Trophoblast cell (in vitro differentiated cells and primary cell): ENCODE results near the gene HACE1.

ENCODE experiments used
- DNase-seq, 2 donors: peaks; one replicate each; pipeline ENCODE4 v3.0.0-alpha.2; 2016
- H2AFZ ChIP-seq: 2 replicates; pipeline ENCODE4 v1.6.1; 2013; ENCODE audit warnings: low read length, moderate library complexity, mild to moderate bottlenecking; ENCODE audit not compliant: insufficient read depth, poor library complexity
- H2AK5ac ChIP-seq: 2 replicates; pipeline ENCODE4 v1.6.1; 2013; ENCODE audit warnings: mild to moderate bottlenecking, low read length
- H2BK120ac ChIP-seq: 2 replicates; pipeline ENCODE4 v1.6.1; 2013; ENCODE audit warnings: low read length, mild to moderate bottlenecking, moderate library complexity; ENCODE audit not compliant: insufficient read depth, poor library complexity
- H2BK12ac ChIP-seq: 2 replicates; pipeline ENCODE4 v1.6.1; 2013; ENCODE audit warnings: mild to moderate bottlenecking, low read length, moderate library complexity
- H2BK5ac ChIP-seq: 2 replicates; pipeline ENCODE4 v1.6.1; 2013; ENCODE audit warnings: low read length, low read depth, moderate library complexity, mild to moderate bottlenecking; ENCODE audit not compliant: poor library complexity
- H3K14ac ChIP-seq: 2 replicates; pipeline ENCODE4 v1.6.1; 2013; ENCODE audit warnings: mild to moderate bottlenecking, low read length
- H3K18ac ChIP-seq: 2 replicates; pipeline ENCODE4 v1.6.1; 2013; ENCODE audit warnings: mild to moderate bottlenecking, low read length
- H3K23ac ChIP-seq: 2 replicates; pipeline ENCODE4 v1.6.1; 2013; ENCODE audit warnings: low read length
- H3K27ac ChIP-seq: 2 replicates; pipeline ENCODE4 v1.5.1; 2013; ENCODE audit warnings: low read depth, mild to moderate bottlenecking, inconsistent platforms, low read length, moderate library complexity
- H3K27me3 ChIP-seq: 2 replicates; pipeline ENCODE4 v1.6.1; 2013; ENCODE audit warnings: inconsistent platforms, mild to moderate bottlenecking, low read length, moderate library complexity; ENCODE audit not compliant: insufficient read depth
- H3K36me3 ChIP-seq, 2 experiments: 1 replicate in 1 of 2; 2 replicates in 1 of 2; pipeline ENCODE4 v1.6.1; 2013; ENCODE audit warnings: low read length in 2 of 2, mild to moderate bottlenecking in 2 of 2, moderate library complexity in 1 of 2; ENCODE audit not compliant: insufficient read depth in 2 of 2, control insufficient read depth in 1 of 2
- H3K4ac ChIP-seq: 2 replicates; pipeline ENCODE4 v1.6.1; 2013; ENCODE audit warnings: low read depth, mild to moderate bottlenecking, low read length, moderate library complexity
- H3K4me1 ChIP-seq, 2 experiments: 1 replicate in 1 of 2; 2 replicates in 1 of 2; pipeline ENCODE4 v1.6.1; 2013; ENCODE audit warnings: low read length in 2 of 2, mild to moderate bottlenecking in 2 of 2, moderate library complexity in 1 of 2; ENCODE audit not compliant: insufficient read depth in 2 of 2, control insufficient read depth in 1 of 2
- H3K4me2 ChIP-seq: 2 replicates; pipeline ENCODE4 v1.6.1; 2013; ENCODE audit warnings: inconsistent platforms, mild to moderate bottlenecking, low read length, moderate library complexity
- H3K4me3 ChIP-seq: 2 replicates; pipeline ENCODE4 v1.5.1; 2013; ENCODE audit warnings: mild to moderate bottlenecking, low read depth, low read length, inconsistent platforms
- H3K79me1 ChIP-seq: one replicate; pipeline ENCODE4 v1.6.1; 2013; ENCODE audit warnings: low read length
- H3K79me2 ChIP-seq: 2 replicates; pipeline ENCODE4 v1.6.1; 2013; ENCODE audit warnings: low read length, mild to moderate bottlenecking; ENCODE audit not compliant: control insufficient read depth, insufficient read depth, poor library complexity
- H3K9ac ChIP-seq: 2 replicates; pipeline ENCODE4 v1.6.1; 2013; ENCODE audit warnings: mild to moderate bottlenecking, low read length
- H3K9me3 ChIP-seq: 2 replicates; pipeline ENCODE4 v1.6.1; 2013; ENCODE audit warnings: low read depth, mild to moderate bottlenecking, control low read depth, inconsistent platforms, low read length; ENCODE audit not compliant: insufficient read depth
- H4K12ac ChIP-seq: 2 replicates; pipeline ENCODE4 v1.6.1; 2013; ENCODE audit warnings: low read depth, mild to moderate bottlenecking, low read length, moderate library complexity
- H4K8ac ChIP-seq: 2 replicates; pipeline ENCODE4 v1.6.1; 2013; ENCODE audit warnings: low read depth, mild to moderate bottlenecking, low read length, moderate library complexity
- H4K91ac ChIP-seq: one replicate; pipeline ENCODE4 v1.6.1; 2013; ENCODE audit warnings: low read depth, mild to moderate bottlenecking, low read length, moderate library complexity
- WGBS: extraction: QIAGEN DNeasy Blood & Tissue Kit; methylation state at CpG from one replicate; pipeline ENCODE4 v1.1.7; 2013; ENCODE audit warnings: missing lambda C conversion rate; ENCODE audit not compliant: insufficient read length, insufficient coverage; ENCODE audit errors: extremely low coverage; 5-methylcytosine and 5-hydroxymethylcytosine counted together

HACE1 gene

GRCh38 chr6:104684911-104685415 lies 174.8 kb downstream of the HACE1 start:
- Histone ChIP-seq H4K12ac (no peak overlapping the region), H3K9ac (no peak overlapping the region), H4K91ac (peak overlapping the region; percentile 55), H3K79me2 (no peaks in the 10 kb centered on the region), H2BK120ac (no peak overlapping the region), H4K8ac (no peak overlapping the region), H3K36me3 (no peaks in the 10 kb centered on the region), H3K4me1 (peaks cover 5 to 13% of the 10 kb centered on the region in 2 experiments), H3K9me3 (no peaks in the 10 kb centered on the region), H3K4me3 (no peak overlapping the region), H2BK5ac (no peak overlapping the region), H2AFZ (no peak overlapping the region), H3K79me1 (peaks cover 11% of the 10 kb centered on the region), H2BK12ac (peak overlapping the region; percentile 83), H3K23ac (no peak overlapping the region), H3K14ac (peak overlapping the region; percentile 59), H3K18ac (no peak overlapping the region), H3K27ac (no peak overlapping the region), H3K4ac (peak overlapping the region; percentile 56), H2AK5ac (no peak overlapping the region), H3K27me3 (no peaks in the 10 kb centered on the region), H3K4me2 (no peak overlapping the region)
- no CpG with 5 or more reads among the region's 2 CpGs for WGBS
- DNase-seq = no peak

GRCh38 chr6:104683809-104684208 lies 175.9 kb downstream of the HACE1 start:
- no peak overlapping the region for H3K4ac ChIP-seq
- H3K79me1 ChIP-seq = peaks cover 9% of the 10 kb centered on the region
- no peak overlapping the region for H3K4me2 ChIP-seq
- H3K9ac ChIP-seq = no peak overlapping the region
- no peaks in the 10 kb centered on the region for H3K27me3 ChIP-seq
- H4K91ac ChIP-seq = peak overlapping the region; percentile 79
- peak overlapping the region; percentile 40 for H3K14ac ChIP-seq
- no peaks in the 10 kb centered on the region for H3K9me3 ChIP-seq
- H4K12ac ChIP-seq = peak overlapping the region; percentile 74
- no peaks in the 10 kb centered on the region for H3K36me3 ChIP-seq
- no peak overlapping the region for H3K27ac ChIP-seq
- H3K4me3 ChIP-seq = no peak overlapping the region
- H2BK120ac ChIP-seq = peak overlapping the region; percentile 40
- no peak overlapping the region for H3K23ac ChIP-seq
- H2BK5ac ChIP-seq = peak overlapping the region; percentile 57
- DNase-seq = no peak
- no peak overlapping the region for H3K18ac ChIP-seq
- H2BK12ac ChIP-seq = peak overlapping the region; percentile 92
- H2AK5ac ChIP-seq = no peak overlapping the region
- WGBS = no CpG with 5 or more reads among the region's 4 CpGs
- no peak overlapping the region for H4K8ac ChIP-seq
- peaks cover 3 to 12% of the 10 kb centered on the region in 2 experiments for H3K4me1 ChIP-seq
- H2AFZ ChIP-seq = no peak overlapping the region
- no peaks in the 10 kb centered on the region for H3K79me2 ChIP-seq

DNA sequence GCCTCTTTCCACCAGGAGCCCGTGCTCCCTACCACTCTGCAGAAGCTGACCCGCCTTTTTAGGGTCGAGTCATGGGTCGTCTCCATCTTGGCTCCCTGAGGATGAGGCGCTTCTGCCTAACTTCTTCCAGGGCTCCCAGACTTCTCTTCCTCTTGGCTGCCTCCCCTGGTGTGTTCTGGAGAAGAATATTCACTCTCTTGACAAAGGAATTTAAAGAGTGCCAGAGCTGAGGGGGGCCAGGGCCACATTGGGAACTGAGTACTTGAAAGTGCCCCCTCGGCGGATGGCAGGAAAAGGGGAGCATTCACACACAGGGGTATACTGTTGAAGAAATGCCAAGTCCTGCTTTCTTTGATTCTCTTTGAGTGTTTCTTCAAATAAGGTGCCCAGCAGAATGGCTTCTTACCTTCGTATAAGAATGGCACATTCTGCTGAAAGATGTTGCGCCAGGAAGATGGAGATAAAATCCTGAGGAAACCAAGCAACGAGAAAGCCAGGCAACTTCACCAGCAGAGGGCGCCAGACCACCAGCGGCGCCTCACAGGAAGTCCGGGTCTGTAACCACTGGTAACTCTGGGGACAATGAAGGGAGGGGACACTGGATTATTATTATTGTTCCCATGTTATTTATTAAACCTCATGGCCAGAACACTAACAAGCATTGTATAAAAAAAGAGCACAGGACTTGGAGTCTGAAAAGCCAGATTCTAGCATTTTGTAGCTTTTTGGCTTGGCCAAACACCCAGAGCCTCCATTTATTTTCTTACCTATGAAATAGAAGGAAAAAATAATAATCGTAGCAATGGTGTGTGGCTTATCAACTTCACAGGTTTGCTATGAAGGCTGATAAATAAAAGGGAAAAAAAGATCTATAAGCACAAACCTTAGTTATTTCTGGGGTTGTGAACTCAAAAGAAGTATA lies 176.7 kb downstream of the HACE1 start:
- Histone ChIP-seq H3K79me2 (no peaks in the 10 kb centered on the region), H3K27me3 (no peaks in the 10 kb centered on the region), H2BK5ac (no peak overlapping the region), H3K27ac (no peak overlapping the region), H3K14ac (no peak overlapping the region), H3K9me3 (no peaks in the 10 kb centered on the region), H3K4me2 (no peak overlapping the region), H3K18ac (no peak overlapping the region), H2BK12ac (peak overlapping the region; percentile 79), H3K36me3 (no peaks in the 10 kb centered on the region), H3K4ac (no peak overlapping the region), H2AK5ac (no peak overlapping the region), H4K12ac (no peak overlapping the region), H3K79me1 (peaks cover 9% of the 10 kb centered on the region), H3K4me3 (no peak overlapping the region), H2AFZ (no peak overlapping the region), H3K9ac (no peak overlapping the region), H4K8ac (no peak overlapping the region), H2BK120ac (no peak overlapping the region), H4K91ac (no peak overlapping the region), H3K23ac (no peak overlapping the region), H3K4me1 (peaks cover 3 to 12% of the 10 kb centered on the region in 2 experiments)
- peak; percentile 52 to 84 for DNase-seq
- no CpG with 5 or more reads among the region's 15 CpGs for WGBS

GRCh38 chr6:104680539-104680938 lies 179.2 kb downstream of the HACE1 start:
- DNase-seq = no peak
- no peak overlapping the region for H2AFZ ChIP-seq
- no peak overlapping the region for H2AK5ac ChIP-seq
- no peak overlapping the region for H4K91ac ChIP-seq
- no peak overlapping the region for H4K12ac ChIP-seq
- no peaks in the 10 kb centered on the region for H3K79me2 ChIP-seq
- H3K14ac ChIP-seq = no peak overlapping the region
- H3K4me2 ChIP-seq = no peak overlapping the region
- H3K9me3 ChIP-seq = no peaks in the 10 kb centered on the region
- H3K36me3 ChIP-seq = no peaks in the 10 kb centered on the region
- H4K8ac ChIP-seq = no peak overlapping the region
- H2BK12ac ChIP-seq = no peak overlapping the region
- H3K4me1 ChIP-seq = peaks cover 0 to 5% of the 10 kb centered on the region in 2 experiments
- H3K4me3 ChIP-seq = no peak overlapping the region
- H3K18ac ChIP-seq = no peak overlapping the region
- no peak overlapping the region for H3K4ac ChIP-seq
- H2BK5ac ChIP-seq = no peak overlapping the region
- no peak overlapping the region for H2BK120ac ChIP-seq
- no peak overlapping the region for H3K9ac ChIP-seq
- H3K27me3 ChIP-seq = no peaks in the 10 kb centered on the region
- H3K27ac ChIP-seq = no peak overlapping the region
- no peak overlapping the region for H3K23ac ChIP-seq
- no CpG with 5 or more reads among the region's 2 CpGs for WGBS
- peaks cover 6% of the 10 kb centered on the region for H3K79me1 ChIP-seq
